ENCODE data around the gene LDHB. TPM values are rescaled to one million over a fixed set of nuclear protein-coding genes. Genes with fewer than 3 reads are reported as not detected.

Gene LDHB
- polyA plus RNA-seq, 1 of the 3 experiments (the other 2 are of a cell fraction), result 469 TPM

GRCh38 chr12:21665816-21666215 is 8.2 kb upstream of the LDHB start:
- Histone ChIP-seq H4K20me1 (ENCODE audit: insufficient read depth) (no peaks in the 10 kb centered on the region), H3K9ac (no peak overlapping the region), H3F3A (replicated peaks; ENCODE audit: insufficient read depth) (no peaks in the 10 kb centered on the region), H3K4me1 (ENCODE audit: control insufficient read depth in 1 of 2, insufficient read depth in 2 of 2, low read depth in 1 of 2, low read length in 1 of 2) (no peaks in the 10 kb centered on the region), H3K27me3 (ENCODE audit: insufficient read depth) (peaks cover 16% of the 10 kb centered on the region; the same call in 1 of the 2 replicates), H3K9me2 (no peaks in the 10 kb centered on the region), H2AFZ (ENCODE audit: low read depth) (no peak overlapping the region), H3K4me3 (ENCODE audit: low read depth in 2 of 2, low read length in 1 of 2) (no peak overlapping the region), H3K27ac (ENCODE audit: low read depth in 2 of 2, low read length in 1 of 2) (no peak overlapping the region), H3K4me2 (no peak overlapping the region), H3K36me3 (replicated peaks in 1 of 2; ENCODE audit: control insufficient read depth in 1 of 2, insufficient read depth in 2 of 2, low read length in 1 of 2) (no peaks in the 10 kb centered on the region), H3K79me2 (ENCODE audit: insufficient read depth) (no peaks in the 10 kb centered on the region), H3K9me3 (no peaks in the 10 kb centered on the region)
- no peak for DNase-seq
- TF ChIP-seq NRF1 (IDR thresholded peaks at IDR 0.05; ENCODE audit: low read depth, low read length) (no peak), SMC3 (IDR thresholded peaks at IDR 0.05; ENCODE audit: low read depth, low read length) (no peak), TAF1 (IDR thresholded peaks at IDR 0.05; ENCODE audit: borderline replicate concordance, low read depth, low read length) (no peak), FOSL2 (IDR thresholded peaks at IDR 0.05; ENCODE audit: borderline replicate concordance, low read depth) (no peak), EZH2phosphoT487 (IDR thresholded peaks at IDR 0.05; ENCODE audit: borderline replicate concordance, low read depth) (no peak), MXI1 (IDR thresholded peaks at IDR 0.05; ENCODE audit: low read depth, low read length) (no peak), JUND (IDR thresholded peaks at IDR 0.05) (no peak), FOXM1 (IDR thresholded peaks at IDR 0.05; ENCODE audit: low read depth) (no peak), IRF3 (IDR thresholded peaks at IDR 0.05; ENCODE audit: low read depth, low read length) (no peak), NFIC (IDR thresholded peaks at IDR 0.05; ENCODE audit: borderline replicate concordance) (no peak), CHD2 (IDR thresholded peaks at IDR 0.05; ENCODE audit: low read length, partially characterized antibody) (no peak), REST (IDR thresholded peaks at IDR 0.05; ENCODE audit: low read depth, low read length) (no peak), TEAD4 (IDR thresholded peaks at IDR 0.05; ENCODE audit: borderline replicate concordance, insufficient read depth) (no peak), ELF1 (IDR thresholded peaks at IDR 0.05) (no peak)
- ChIA-PET POLR2A (interaction anchor here (0.6 to 0.7 kb wide), 2 partner anchors 8 to 153 kb away, joined by 3 to 4 read pairs; partner anchors contain the start of gene LDHB), CTCF (interaction anchor here (1.7 kb wide), 1 partner anchor 353 kb away, joined by 4 read pairs; no protein-coding TSS in a partner anchor)
- WGBS (ENCODE audit: low lambda C conversion rate), result 49% methylated on average over 7 of the region's 7 CpGs

Measured in SK-N-SH (cell line).